ENCODE results near the gene FAM118A.
"Not testable (repeated sequence)": the region's sequence is repeated elsewhere in the genome, so short reads cannot be mapped to it uniquely, and the experiment has no call there.

The FAM118A gene

GRCh38 chr22:45334528-45334927 is 24.8 kb downstream of the FAM118A start:
- DNase-seq: peak; percentile 94

GRCh38 chr22:45335021-45335818 is 25.5 kb downstream of the FAM118A start:
- DNase-seq: peak; percentile 64

GRCh38 chr22:45335854-45336522 is 26.3 kb downstream of the FAM118A start:
- peak; percentile 64 for DNase-seq

- DNase-seq: peak; percentile 82
Observed at GRCh38 chr22:45336971-45337431, 27.3 kb downstream of the FAM118A start.

GRCh38 chr22:45337536-45337935 is 27.8 kb downstream of the FAM118A start:
- no peak for DNase-seq

GRCh38 chr22:45338795-45339194 is 29.1 kb downstream of the FAM118A start:
- no peak for DNase-seq

GRCh38 chr22:45340323-45340722 is 30.6 kb downstream of the FAM118A start:
- DNase-seq: no peak

GRCh38 chr22:45341498-45341897 is 31.8 kb downstream of the FAM118A start:
- no peak for DNase-seq

GRCh38 chr22:45343143-45343542 is 33.4 kb downstream of the FAM118A start:
- DNase-seq: no peak

GRCh38 chr22:45344334-45344733 is 34.6 kb downstream of the FAM118A start:
- no peak for DNase-seq

GRCh38 chr22:45349916-45350315 is 40.2 kb downstream of the FAM118A start:
- DNase-seq: no peak

GRCh38 chr22:45351956-45352355 is 42.2 kb downstream of the FAM118A start:
- no peak for DNase-seq

- not testable (repeated sequence) for DNase-seq
Observed at GRCh38 chr22:45352757-45353156, 43.0 kb downstream of the FAM118A start.

GRCh38 chr22:45353786-45354185 is 44.1 kb downstream of the FAM118A start:
- DNase-seq: no peak

GRCh38 chr22:45357490-45357889 is 47.8 kb downstream of the FAM118A start:
- no peak for DNase-seq

GRCh38 chr22:45358127-45358526 is 48.4 kb downstream of the FAM118A start:
- no peak for DNase-seq

- DNase-seq: no peak
Observed at GRCh38 chr22:45359627-45360026, 49.9 kb downstream of the FAM118A start.

- no peak for DNase-seq
Observed at GRCh38 chr22:45366713-45367112, 57.0 kb downstream of the FAM118A start.

- DNase-seq: not testable (repeated sequence)
Observed at GRCh38 chr22:45373592-45373991, 63.9 kb downstream of the FAM118A start.

GRCh38 chr22:45376009-45376408 is 66.3 kb downstream of the FAM118A start:
- DNase-seq: no peak

GRCh38 chr22:45376703-45377102 is 67.0 kb downstream of the FAM118A start:
- no peak for DNase-seq

- DNase-seq: no peak
Observed at GRCh38 chr22:45381348-45381747, 71.6 kb downstream of the FAM118A start.

GRCh38 chr22:45389546-45389945 is 79.8 kb downstream of the FAM118A start:
- no peak for DNase-seq
